Stimulated activated CD4-positive, alpha-beta T cell treated with anti-CD3 and anti-CD28 coated beads, Interleukin-1b, Interleukin-23, amount 100 ng/mL, for 4 hours (primary cell): ENCODE measurements around the gene TREML2.
"Not testable (repeated sequence)": the region's sequence is repeated elsewhere in the genome, so short reads cannot be mapped to it uniquely, and the experiment has no call there.

Source experiments
- DNase-seq, 2 donors: peaks; one replicate each; pipeline ENCODE4 v3.0.0-alpha.2; 2020; ENCODE audit warnings: low read depth in 2 of 2

The TREML2 gene

DNA sequence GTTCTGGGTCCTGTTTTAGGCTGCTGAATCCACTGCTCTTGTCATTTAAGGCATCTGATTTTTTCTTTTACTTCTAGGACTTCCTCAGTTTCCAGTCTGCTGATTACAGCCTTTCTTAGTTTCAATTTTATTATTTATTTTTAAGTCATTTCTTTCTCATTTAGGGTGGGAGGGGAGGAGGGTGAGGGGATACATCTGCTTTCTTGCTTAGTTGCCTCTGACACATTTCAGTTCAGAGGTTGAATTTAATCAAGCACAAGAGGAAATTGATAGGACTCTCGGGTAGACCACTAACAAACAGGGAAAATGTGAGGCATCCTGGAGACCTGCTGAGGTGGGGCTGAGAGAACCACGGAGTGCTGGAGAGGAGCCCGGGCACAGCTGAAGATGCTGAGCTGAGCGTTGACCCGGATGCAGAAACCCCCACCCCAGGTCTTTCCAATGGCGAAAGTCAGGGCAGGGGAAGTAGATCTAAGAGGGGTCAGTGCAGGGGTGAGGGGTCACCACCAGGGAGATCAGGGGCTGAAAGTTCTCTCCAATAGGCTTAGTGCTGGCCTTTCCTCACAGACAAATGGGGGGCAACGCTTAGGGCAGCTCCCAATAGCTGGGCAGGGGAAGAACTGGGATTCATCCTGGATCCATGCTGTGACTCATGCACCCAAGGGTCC is 7.6 kb upstream of the TREML2 start:
- DNase-seq = no peak

DNA sequence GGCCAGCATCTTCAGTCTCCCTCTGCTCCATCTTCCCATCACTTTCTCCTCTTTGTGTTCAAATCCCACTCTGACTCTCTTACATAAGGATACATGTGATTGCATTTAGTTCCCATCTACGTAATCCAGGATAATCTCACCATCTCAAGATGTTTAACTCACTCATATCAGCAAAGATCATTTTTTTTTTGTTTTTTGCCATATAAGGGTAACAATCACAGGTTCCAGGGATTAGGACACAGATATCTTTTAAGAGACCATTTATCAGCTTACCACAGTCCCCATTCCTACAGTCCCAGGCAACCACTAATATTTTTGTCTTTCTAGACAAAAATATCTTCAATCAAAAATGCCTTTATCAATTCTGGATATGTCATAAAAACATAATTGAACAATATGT is 3.2 kb upstream of the TREML2 start:
- DNase-seq = no peak

DNA sequence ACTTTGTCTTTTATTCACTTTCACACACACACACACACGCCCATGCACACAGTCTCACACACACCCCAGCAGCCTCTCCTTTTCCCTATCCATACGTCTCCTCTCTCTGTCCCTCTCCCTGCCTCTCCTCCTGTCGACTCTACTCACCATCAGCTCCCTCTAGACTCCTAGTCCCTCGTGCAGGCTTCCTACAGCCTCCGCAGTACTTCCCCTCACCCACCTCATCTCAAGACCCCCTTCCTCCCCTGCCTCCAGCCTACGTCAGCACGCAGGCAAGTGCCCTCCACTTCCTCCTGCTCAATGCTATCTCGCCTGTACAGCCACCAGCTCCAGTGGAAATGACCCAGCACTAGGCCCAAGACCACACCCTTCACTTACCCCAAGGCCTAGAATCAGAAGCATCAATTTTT is 820 bp upstream of the TREML2 start:
- DNase-seq = no peak

DNA sequence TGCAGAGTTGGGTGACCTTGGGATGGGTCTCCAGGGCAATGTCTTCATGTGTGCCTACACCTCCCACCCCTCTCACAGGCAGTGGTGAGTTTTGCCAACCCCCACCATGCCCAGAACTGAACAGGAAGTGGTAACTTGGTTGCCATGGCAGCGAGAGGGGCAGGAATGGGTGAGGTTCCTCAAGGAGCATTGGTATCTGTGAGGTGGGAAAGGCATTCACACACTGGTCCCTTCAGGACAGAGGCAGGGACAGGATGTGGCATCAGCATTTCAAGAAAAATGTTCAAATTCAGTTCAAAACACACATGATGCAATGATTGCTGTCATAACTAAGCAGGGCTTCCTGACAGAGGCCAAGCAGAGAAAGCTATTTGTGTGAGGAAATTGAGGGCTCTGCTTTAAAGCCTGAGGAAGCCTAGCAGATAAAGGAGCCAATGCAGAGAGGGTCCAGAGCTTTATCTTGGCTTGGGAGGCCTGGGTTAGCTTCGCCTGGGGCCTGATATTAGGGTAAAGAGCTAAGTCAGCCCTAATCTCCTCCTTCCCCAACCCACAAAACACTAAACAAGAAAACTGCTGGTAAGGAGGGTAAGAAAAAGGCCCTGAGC is 551 bp downstream of the TREML2 start:
- peak in 1 of 2 donors; percentile 14 for DNase-seq

DNA sequence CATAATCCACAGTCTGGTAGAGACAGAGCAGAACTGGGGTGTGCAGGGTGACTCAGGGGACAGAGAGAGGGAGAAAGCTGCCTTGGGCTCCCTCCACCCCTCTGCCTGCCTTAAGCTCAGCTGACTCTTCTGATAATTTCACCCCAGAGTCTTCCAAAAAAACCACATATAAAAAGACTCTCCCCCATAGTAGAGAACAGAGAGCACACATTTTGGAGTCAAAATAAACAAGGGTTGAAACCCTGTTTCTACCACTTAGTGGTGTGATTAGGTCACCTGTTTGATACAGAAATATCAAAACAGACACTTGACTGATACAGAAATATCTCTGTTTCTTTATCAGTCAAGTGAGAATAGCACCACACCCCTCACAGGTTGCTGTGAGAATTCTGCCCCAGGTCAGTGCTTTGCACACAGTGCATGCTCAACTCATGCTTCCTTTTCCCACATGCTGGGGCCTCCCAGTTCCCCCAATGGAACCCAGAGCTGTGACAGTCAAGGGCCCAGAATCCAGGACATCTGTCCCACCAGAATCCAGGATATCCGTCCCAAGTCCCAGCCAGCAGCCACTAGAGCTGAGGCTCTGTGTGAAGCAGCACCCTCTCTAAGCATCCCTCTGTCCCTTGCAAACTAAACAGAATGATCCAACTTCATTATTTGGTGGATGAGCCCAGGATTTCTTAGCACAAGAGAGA is 1.2 kb downstream of the TREML2 start:
- DNase-seq = no peak

DNA sequence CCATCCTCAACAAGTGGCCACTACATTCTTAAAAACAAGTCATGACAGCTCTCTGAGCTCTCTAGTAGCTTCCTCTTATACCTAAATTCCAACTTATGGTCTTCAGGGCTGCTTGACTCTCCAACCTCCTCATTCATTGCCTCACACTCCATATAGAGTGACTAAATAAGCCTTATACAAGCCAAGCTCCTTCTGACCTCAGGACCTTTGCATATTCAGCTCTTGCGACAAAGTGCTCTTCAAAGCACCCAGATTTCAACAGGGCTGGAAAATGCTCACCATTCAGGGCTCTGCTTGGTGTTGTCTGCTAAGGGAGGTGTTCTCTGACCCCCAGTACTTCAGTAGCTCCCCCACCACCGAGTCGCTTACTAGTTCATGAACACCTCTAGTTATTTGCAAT is 3.7 kb downstream of the TREML2 start:
- DNase-seq = no peak

DNA sequence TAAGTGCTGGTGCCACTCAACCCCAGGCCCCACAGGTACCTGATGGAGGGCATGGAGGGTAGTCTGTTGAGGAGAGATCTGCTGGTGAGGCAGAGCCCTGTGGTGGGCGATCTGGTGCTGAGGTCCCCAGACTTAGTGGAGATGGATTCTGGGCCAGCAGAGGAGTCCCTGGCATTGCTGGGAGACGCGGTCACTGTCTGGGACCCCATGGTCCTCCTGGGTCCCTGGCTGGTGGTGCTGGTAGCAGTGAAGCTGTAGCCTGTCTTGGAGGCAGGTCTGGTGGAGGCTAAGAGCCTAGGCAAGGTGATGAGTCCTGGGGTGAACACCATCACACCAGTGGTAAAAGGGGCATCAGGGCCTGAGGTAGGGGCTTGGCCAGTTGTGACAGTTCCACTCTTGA is 6.6 kb downstream of the TREML2 start:
- DNase-seq = no peak

DNA sequence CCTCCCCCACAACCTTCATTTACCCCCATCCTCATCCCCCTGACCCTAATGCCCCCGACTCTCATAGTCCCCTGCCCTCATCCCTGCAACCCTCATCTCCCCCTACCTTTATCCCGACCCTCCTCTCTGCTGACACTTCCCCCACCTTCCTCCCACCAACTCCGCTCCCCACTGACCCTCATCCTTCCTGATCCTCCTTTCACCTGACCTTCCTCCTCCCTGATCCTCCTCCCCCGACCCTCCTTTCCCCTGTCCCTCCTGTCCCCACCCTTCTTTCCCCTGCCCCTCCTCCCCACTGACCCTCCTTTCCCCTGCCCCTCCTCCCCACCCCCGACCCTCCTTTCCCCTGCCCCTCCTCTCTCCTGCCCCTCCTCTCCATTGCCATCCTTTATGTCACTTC is 7.1 kb downstream of the TREML2 start:
- no peak for DNase-seq

DNA sequence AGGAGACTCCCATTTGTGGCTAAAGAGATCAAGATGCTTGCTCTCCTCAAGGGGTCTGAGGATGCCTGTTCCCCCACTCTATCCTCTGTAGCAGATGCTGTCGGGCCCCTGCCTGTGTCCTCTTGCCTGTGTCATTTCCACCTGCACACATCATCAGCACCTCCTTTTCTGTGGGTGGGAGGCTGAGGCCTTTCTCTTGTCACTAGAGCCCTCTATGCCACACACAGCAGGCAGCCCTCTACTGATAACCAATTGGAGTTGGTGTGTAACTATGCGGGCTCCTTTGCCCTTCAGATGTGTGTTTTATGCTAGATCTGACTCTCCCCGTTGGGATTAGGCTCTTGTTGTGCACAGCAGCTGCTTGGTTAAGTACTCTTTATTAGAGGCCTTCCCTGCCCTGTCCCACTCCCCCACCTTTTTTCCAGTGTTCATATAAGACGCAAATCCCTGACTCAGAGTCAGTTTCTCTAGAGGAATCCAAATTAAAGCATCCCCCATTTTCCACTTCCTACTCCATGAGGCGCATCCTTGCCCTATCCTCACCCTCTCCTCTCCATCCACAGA is 7.7 kb downstream of the TREML2 start:
- DNase-seq = no peak

DNA sequence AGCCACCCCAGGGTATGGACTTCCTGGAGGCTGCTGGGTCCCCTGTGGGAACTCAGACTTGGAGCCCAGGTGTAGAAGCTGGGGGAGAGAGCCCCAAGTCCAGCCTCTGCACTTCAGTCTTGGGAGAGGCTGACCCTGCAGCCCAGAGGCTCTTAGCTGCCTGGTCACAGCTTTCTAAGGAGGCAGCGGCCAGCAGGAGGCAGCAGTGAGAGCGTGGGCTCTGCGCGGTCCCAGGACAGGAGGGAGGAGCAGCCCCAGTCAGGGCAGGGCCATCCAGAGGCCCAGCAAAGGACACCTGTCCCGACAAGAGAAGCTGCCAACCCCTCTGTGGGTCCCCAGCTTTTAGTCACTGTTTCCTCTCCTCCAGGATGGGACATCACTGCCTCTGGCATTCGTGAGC is 9.4 kb downstream of the TREML2 start:
- DNase-seq = peak; percentile 22 to 39

DNA sequence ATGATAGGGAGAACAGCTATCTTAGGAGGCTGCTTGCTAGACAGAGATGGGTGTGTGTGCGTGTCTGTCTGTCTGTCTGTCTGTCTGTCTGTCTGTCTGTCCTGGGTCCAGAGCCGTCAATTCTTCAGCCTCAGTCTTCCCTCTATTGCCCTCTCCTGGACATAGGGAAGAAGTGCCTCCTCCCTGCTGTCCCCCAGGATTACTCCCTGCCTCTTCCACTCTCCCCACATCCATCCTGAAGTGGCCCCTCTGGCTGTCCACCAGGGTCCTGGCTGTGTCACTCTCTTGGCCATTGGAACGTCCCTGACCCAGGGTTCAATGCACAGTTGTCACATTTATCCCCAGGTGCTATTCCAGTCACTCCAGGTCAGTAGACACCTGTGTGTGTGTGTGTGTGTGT is 10.2 kb downstream of the TREML2 start:
- no peak for DNase-seq

DNA sequence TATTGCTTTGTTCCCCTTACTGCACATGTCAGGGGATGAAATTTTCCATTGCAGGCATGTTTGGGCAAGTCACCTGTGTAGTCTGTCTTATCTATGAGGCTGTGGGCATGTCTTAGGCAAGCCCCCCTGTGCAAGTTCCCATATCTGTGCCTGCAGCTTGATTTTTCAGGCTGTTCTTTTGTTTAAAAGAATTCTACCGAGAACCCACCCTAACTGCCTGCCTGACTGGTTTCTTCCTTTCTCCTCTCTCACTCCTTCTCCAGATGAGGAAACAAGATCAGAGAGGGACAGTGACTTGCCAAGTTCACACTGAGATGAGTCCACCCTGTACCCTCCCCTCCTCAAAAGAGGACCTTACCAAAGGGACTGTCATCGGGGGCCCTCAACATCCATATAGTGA is 11.0 kb downstream of the TREML2 start:
- DNase-seq = no peak

DNA sequence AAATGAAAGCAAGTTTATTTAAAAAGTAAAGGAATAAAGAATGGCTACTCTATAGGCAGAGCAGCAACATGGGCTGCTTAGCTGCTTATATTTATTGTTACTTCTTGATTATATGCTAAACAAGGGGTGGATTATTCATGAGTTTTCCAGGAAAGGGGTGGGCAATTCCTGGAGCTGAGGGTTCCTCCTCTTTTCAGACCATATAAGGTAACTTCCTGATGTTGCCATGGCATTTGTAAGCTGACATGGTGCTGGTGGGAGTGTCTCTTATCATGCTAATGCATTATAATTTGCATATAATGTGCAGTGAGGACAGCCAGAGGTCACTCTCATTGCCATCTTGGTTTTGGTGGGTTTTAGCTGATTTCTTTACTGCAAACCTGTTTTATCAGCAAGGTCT is 11.9 kb downstream of the TREML2 start:
- not testable (repeated sequence) for DNase-seq

DNA sequence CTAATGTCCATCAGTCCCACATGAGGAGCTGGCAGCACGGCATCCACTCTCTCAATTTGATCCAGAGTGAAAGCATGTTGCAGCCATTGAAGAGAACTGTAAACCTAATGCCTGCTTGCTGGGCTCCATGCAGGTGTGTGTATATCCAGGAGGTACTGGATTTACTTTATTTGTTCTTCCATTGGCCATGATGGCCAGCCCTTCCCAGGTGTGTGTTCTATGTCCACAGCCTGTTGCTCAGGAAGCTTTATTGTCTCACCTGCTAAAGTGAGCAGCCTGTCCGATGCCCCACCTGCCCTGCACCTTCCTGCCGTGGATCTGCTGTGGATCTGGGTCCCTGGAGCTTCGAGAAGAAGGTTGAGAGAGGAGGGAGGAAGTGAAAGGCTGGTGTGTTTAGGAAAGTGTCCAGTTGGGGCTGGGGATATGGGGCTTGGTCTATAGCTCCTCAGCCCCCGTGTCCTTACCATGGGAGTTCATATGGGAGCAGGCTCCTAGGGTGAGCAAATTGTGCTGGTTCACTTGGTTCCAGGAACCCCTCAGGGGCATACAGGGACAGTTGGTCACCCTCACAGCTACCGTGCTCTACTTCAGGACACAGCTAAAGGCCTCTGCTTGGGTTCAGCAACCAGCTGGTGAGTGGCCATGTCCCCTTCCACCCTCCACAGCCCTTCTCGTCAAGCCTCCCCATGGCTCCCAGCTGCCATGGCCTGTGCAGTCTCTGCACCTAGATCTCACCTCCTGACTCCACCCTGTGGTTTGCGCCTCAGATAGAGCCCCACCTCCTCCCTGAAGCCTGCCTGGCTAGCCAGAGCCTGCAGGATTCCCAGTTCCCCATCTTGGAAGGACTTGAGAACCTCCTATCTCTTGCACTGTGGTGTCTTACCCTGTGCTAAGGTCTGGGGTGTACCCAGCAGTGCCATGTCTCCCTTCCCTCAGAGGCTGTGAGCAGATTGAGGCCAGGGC is 12.7 kb downstream of the TREML2 start:
- no peak for DNase-seq

DNA sequence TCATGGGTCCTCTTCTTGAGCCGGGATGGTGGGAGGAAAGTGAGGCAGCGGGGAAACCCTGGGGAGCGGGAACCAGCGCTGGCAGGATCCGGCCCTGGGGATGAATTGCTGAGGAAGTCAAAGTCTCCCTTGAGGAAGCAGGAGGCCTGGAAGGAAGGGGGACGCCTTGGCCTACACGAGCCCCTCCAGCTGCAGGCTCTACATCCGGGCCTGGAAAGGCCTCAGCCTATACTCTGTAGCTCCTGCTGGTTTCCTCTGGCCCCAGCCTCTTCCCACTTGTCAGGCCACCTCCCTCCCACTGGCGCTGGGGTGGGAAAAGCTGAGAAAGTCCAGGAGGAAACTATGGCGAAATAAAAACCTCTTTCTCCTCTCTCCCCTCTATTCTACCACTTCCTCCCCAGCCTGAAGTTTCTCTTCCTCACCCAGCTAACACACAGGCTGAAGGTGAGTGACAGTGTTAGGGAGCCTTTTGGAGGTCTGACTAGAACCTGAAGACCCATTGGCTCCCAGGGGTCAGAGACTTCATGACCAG is 14.9 kb downstream of the TREML2 start:
- DNase-seq = no peak

DNA sequence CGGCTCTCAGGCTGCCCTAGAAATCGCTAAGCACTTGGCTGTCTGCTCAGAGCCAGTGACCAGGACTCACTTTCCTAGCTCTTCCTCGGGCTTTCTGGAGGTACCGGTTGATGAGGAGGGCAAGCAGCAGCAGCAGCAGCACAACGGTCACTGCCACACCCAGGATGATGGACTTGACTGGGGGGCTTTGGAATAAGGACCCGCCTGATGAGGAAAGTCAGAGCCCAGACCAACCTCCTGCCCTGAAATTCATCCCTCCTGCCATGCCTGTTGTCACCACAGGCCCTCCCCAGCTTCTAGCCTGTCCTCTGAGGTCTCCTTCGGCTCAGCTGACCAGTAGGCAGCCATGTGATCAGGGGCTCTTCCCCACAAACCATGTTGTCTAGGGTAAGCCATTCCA is 16.2 kb downstream of the TREML2 start:
- no peak for DNase-seq

DNA sequence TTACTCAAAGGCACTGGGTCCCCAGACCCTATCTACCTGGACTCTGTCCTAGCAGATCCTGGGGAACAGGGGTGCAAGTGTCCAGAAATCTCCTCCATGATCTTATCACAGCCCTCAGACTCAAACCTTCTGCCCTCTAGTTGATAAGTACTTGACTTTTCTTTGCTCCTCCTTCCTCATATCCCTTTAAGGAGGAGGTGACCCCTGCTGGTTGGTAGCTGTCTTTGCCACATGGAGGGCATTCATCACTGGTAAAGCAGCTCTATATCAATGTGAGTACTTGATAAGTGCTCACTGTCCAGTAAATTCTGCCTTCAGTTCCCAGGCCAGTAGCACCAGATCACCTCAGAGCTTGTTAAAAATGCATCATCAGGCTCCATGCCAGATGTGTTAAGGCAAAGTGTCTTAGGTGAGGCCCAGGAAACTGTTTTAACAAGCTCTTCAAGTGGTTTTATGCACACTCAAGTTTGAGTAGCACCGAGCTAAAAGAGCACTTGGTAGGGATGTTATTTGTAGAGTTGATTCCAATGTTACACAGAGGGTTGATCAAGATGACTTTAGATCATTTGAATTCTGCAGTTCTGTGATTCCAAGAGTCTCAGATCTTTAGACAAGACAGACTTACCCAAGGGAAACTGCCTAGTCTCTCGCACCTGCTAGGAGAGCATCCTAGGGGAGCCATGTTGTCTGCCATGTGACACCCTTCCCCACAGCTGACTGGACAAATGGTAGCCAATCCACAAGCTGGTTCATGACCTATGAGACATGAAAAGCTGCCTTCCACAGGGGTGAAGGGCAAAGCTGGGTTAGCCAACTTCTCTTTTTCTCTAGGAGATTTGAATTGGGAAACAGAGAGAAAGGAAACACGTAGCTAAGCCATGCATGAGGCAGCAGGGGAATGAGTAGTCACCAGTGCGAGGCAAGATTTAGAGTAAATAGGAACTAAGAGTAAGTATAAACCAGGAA is 18.6 kb downstream of the TREML2 start:
- DNase-seq = peak in 1 of 2 donors; percentile 24

DNA sequence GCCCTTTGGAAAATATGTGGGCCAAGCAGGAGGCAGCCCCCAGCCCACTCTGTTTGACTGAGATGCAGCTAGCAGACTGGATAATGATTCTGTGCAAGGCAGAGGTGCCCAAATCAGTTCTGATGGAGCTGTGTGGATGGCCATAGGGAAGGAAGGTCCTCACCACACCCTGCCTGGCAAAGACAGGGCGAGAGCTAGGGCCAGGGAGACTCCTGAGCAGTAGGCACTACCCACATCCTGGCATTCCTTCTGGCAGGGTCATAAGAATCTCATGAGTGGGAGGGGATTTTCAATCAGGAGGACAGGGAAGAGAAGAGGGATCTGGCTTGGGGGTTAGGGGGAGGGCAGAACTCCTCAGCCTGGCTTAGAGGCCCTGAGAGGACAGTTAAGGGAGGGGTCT is 19.4 kb downstream of the TREML2 start:
- no peak for DNase-seq

DNA sequence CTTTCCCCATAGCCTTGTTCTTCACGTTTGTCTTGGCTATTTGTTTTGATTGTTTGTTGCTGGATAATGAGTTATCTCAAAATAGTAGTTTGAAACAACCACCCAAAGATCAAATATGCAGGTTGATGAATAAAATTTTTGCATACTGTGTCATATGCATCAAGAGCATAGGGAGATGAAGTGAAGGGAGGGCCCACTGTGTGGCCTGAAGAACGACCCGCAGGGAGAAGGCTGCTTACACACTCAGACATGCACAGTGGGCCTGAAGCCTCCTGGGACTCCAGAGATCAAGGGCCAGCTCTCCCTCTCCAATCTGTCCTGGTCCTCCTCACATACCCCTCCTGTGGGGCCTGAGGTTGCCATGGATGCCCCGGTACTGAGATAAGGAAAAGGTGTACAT is 21.8 kb downstream of the TREML2 start:
- DNase-seq = no peak

DNA sequence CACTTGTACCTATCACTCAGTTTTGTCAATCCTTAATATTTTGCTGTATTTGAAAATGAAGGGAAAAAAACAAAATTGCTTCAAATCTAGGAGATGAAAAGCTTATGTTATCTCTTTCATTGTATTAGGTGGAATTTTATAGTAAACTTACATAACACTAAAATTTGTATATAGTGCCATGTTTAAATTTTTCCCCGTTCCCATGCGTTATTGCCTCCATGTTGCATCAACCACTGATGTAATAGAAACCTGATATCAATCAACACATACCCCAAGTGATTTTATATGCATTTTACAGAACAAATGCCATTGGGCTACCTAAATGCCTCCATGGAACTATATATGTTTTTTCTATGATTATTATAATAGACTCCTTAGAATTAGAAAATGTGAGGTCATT is 23.3 kb downstream of the TREML2 start:
- DNase-seq = no peak
